ENCODE data around the gene MSLN.

GRCh38 chr16:733382-734207 lies 26.9 kb upstream of the MSLN start:
- TF ChIP-seq, protein P1, sequence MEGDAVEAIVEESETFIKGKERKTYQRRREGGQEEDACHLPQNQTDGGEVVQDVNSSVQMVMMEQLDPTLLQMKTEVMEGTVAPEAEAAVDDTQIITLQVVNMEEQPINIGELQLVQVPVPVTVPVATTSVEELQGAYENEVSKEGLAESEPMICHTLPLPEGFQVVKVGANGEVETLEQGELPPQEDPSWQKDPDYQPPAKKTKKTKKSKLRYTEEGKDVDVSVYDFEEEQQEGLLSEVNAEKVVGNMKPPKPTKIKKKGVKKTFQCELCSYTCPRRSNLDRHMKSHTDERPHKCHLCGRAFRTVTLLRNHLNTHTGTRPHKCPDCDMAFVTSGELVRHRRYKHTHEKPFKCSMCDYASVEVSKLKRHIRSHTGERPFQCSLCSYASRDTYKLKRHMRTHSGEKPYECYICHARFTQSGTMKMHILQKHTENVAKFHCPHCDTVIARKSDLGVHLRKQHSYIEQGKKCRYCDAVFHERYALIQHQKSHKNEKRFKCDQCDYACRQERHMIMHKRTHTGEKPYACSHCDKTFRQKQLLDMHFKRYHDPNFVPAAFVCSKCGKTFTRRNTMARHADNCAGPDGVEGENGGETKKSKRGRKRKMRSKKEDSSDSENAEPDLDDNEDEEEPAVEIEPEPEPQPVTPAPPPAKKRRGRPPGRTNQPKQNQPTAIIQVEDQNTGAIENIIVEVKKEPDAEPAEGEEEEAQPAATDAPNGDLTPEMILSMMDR (conservative IDR thresholded peaks at IDR 0.05; ENCODE audit: low read depth, low read length) = no peak
- TF ChIP-seq EZH2 (IDR thresholded peaks at IDR 0.05; ENCODE audit: borderline replicate concordance, low read depth, low read length, poor library complexity, severe bottlenecking) = no peak

Data from A673 (cell line).